T1000 (cell line): Measurements from ENCODE around the gene XPO6.

Source experiments
- DNase-seq: peaks from one replicate; lab custom pipeline; 2025; ENCODE audit warnings: mixed read lengths; lab: John Stamatoyannopoulos, UW

The XPO6 gene

DNA sequence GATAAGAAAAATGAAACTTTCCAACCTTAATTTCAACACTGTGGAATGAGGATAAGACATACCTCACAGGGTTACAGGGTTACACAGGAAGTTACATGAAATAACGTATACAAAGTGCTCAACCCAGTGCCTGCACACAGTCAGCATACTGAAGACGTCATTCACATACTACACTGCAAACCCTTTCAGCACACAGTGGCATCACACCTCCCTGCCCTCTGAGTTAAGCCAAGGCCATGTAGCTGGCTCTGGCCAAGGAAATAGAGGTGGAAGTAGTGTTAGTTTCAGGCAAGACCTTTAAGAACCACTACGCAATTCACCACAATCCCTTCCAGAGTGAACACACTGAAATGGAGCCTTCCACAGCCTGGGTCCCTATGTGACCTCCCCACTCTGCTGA, 101.7 kb downstream of the XPO6 start:
- no peak for DNase-seq

DNA sequence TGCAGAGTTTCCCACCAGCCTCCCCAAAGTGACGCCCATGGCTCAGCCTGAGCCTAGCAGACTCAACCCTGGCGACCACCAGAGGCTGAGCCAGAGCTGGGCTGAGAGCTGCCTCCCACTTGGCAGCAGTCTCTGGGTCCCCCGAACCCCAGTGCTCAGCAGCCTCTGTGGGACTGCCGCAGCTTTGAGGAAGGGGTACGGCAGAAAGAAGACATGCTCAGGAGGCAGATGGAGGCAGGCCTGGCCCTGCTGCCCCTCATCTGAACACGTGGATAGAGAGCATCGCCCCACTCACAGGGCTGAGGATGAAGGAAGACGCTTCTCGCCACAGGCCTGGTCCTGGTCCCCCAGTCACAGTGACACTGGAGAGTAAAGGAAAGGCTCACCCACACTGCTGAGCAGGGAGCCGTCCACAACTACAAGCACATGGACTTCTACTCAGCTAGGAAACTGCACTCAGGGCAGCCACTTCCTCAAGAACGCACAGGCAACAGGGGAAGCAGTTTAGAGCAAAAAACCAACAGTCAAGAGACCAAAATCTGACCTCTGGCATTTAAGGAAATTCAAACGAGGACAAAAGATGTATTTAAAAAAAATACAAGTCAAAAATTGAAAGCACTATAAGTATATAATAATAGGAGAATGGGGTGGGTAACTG, 103.0 kb downstream of the XPO6 start:
- no peak for DNase-seq

DNA sequence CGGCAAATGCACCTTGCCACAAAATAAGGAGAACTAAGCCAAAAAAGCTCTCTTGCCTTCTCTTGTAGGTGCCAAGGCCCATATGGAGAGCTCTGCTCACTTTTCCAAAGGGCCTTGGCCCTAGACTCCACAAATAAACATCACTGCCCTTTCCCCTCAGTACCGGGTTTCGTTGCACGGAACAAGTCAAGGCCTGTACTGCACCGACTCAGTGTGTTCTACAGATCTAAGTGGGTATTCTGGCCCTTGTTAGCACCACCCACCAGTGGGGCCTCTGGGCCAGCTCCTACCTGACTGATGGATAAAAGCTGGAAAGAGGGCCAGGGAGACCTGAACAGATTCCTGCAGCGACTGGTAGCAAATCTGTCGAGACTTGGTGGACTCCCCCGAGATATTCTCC, 104.5 kb downstream of the XPO6 start:
- DNase-seq, result no peak

DNA sequence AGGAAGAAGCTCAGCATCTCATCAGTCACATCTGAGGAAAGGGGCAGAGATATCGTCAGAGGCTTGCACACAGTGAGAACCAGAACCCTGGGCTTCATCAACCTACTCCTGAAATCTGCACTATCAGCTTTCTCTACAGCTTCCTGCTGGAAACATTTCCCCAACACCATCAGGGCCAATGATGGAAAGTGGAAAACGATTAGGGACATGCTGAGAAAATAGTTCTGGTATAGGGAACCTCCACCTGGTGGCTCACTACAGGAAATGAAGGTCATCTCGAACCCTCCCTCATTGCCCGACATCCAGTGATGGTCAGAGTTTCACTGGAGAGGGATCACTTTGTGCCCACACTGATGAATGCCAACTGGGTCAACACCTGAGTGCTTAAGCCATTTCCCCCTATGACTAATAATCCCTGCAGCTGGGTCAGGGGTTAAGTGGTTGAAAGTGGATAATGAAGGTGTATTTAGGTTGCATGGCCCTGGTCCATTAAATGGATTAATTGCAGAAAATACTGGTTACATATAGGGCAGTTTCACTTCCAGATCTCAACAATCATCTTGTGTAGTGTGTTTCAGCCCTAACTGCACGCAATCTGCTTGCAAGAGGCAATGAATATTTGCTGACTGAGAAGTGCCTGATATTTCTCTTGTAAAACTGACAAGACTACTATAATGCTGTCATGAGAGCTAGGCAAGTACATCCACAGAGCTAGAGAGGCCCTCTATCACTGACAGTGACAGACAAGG, 105.1 kb downstream of the XPO6 start:
- no peak for DNase-seq

DNA sequence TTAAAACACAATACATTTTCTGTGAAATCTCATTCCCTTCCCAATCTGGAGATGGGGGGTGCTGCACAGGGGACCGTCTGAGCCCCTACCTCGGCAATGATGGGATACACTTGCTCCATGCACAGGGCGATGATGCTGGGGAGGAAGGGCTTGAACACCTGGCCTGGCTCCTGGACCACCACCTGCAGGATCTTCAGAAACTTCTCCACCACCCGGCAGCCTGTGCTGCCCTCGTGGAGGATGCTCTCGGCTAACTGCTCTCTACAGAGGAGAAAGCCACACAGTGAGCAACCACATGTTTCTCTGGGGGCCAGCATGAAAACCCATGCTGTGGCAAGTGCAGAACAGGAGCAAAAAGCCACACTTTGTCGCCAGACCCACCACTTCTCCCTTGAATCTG, 105.8 kb downstream of the XPO6 start:
- DNase-seq, result no peak

DNA sequence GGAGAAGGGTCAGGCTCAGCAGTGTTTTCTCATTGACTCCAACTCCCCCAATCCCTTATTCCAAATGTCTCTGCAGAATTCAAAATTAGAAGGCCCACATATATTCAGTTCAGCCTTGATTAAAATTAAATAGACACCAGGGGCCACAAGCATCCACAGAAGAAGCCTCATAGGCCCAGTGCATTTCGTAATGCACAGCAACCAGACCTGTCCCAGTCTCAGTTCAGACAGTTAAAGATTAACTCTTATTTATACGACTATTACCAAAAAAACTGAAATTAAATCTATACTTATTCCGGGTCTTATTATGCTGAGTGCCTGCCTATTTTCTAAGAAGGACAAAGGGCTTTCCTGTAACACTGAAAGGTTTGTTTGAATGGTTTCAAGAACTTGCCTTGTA, 106.5 kb downstream of the XPO6 start:
- no peak for DNase-seq

DNA sequence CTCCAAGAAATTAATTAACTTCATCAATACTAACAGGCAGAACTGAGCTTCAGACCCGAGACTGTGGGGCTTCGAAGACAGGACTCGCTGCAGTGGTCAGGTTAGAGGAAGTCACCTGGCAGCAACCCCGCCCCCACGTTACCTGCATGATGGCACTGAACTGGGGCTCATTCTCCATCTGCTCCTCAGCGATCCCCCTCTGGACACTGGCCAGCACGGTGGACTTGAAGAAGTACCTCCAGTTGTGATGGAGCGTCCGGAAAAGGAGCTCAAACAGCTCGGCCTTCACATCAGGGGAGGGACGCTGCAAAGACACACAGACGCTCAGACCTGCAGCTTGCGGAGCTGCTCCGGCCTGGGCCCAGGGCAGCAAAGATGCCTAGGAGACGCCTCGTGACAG, 107.4 kb downstream of the XPO6 start:
- DNase-seq, result no peak

DNA sequence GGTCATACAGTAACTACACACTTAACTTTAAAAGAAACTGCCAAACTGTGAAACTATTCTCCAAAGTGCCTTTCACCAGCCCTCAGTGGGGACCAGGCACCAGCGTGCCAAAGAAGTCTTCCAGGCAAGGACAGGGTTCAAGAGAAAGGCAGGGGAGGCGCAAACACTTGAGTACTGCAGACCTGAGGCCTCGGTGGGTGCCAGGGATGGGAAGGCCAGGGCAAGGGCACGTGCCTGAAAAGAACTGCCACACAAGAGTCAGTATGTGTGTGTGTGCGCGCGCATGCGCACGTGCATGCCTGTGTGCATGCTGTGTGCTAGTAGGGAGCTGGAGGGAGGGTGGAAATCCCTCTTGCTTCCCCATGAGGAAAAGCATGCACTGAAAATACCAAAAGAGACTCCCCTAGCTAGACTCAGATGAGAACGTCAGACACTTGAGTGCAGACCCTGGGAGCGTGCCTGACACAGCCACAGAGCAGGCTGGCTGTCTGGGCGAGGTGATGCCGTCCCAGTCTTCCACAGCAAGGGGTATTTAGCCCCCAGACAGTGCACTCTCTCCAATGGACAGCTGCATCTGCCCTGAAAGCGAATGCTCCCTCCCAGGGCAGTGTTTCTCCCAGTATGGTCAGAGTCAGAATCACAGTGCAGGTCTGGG, 108.1 kb downstream of the XPO6 start:
- DNase-seq, result no peak

DNA sequence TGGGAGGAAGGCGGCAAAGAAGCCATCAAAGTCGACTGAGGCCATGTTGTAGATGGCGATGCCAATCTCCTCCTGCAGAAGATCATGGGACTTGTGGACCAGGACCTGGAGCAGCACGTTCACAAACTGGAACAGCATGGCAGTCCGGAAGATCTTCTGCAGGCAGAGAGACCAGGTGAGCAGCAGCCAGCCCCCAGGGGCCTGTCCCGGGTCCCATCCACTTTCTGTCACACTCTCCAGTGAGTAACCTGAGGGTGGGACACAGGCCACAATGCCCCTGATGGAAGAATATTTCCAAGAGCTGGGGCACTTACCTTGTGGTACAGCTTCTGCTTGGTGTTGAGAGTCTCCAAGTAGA, 110.3 kb downstream of the XPO6 start:
- no peak for DNase-seq

DNA sequence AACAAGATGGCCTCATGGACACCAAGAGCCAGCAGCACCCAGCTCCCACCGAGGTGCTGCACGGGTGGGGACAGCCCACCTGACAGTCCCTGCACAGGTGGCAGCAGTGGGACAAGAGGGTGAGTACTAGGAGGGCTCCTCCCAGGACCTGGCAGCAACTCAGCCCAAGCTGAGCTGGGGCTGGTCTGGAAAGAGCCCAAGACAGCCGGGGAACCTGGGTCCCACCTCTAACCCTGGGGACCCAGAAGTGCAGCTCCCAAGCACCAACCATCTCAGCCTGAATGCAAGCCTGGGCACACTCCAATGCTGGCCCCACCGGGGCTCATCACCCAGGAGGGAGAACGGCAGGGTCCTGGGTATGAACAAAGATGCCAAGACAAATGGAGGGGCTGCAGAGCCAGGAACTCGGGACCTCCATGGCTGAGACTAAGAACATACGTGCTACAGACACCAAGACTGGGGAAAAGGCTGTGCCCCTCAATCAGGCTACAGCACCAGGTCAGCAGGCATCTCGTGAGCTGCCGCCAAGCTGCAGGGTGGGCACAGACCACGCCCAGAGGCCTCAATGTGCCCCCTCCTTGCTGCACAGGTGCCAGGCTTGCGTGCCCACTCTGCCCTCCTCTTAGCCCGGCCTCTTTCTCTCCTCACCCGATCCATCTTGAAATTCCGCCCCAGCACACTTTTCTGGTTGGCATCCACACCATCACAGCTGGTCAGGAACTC, 110.8 kb downstream of the XPO6 start:
- no peak for DNase-seq

DNA sequence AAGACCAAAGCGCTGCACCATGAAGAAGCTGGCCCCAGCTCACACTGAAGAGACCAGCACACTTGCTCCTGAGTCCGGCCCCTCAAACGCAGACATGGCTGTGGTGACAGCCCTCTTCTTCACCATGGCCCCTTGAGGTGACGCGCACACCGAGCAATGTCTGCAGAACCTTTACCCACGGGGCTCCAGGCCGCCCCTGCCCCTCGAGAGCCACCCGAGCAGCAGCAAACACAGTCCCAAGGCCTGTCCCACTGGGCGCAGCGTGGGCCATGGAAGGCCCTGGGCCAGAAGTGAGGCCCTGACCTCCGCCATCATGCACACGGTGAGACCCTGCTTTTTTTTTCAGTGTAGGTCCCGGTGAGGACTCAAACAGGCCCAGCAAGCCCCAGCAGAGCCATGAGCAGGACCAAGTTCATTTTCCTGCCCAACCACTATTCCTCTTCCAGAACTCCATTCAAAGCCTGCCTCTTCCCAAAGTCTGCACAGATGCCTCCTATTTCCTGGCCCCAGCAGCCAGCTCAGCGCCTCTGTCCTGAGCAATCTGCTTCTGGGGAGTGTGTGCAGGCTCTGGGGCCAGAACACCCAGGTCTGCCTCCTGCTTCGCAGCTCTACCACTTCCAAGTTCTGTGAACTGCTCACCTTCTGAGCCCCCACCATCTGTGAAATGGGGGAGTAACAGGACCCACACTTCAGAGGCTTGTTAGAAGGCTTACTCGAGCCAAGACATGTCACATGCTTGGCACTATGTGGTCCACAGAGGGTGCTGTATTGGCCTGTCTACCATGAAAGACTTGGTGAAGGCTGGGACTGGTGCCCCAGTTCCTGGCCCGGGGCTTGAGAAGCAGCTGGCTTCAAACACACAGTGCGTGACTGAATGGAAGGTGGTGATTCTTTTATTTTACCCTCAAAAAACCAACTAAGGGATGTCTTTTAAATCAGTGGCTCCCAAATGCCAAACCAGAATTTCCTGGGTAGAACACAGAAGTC, 112.5 kb downstream of the XPO6 start:
- DNase-seq, result no peak

DNA sequence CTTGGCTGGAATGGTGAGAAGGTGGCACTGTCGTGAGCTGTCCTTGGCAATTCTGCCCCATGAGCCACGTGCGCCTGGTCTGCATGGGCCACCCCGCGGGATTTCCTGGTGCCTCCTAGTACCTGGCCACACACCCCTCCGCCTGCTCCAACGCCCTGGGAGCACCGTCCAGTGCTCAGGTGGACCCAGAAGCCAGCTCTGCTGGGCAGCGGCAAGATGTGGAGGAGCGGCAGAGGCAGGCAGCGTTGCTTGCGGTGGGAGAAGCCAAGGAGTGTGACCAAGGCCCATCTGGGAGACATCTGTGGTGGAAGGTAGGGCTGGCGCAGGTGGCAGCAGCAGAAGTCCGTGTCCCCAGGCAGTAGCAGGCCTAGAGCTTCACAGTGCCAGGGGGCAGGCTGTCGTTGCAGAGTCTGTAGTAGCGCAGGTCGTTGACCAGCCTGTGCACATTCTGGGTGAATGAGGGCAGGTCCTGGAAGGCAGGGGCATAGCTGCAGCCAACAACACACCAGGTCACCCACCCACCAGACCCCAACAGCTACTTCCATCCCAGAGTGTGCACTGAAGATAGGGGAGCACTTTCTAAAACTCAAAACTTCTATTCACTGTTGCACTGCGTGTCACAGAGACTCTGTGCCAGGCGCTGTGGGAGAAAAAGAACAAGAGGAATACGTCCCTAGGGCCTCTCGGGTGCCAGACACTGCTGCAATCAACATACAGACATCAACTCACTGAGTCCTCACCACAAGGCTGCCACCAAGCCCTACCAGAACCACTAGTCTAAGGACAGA, 113.4 kb downstream of the XPO6 start:
- DNase-seq, result no peak

DNA sequence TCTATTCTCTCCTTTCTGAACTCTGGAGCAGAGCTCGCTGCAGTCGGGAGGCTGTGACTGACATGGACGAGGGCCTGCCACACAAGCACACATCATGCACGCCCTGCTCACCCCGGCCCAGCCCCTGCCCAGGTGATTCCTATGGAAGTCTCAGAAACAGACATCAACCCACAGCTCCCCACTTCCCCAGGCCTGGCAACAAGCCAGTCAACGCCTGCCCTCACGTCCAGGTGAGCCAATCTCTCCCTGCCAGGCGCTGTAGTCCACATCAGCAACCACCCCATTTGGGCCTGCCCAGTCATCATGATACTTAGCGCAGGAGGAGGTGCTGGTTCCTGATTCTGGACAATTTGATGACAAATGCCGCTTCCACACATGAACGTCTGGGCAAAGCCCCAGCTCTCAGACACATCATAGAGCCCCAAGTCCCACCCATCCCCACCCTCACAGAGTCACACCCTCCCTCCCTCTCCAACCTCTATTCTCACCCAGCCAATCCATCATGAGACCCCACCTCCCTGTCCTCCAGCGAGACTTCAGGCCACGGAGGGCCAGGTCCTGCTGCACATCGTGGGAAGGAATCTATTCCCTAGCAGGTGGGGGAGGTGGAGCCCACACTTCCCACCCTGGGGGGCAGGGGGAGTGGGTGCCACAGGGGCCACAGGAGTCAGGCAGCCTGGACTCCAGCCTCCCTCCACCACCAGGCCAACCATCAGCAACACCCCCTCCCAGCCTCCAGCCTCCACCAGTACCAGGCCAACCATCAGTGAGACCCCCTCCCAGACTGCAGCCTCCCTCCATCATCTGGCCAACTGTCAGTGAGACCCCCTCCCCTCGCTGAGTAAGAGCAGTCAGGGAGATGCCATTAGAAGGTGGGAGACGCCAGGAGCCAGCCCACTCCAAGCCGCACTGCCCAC, 114.5 kb downstream of the XPO6 start:
- no peak for DNase-seq

DNA sequence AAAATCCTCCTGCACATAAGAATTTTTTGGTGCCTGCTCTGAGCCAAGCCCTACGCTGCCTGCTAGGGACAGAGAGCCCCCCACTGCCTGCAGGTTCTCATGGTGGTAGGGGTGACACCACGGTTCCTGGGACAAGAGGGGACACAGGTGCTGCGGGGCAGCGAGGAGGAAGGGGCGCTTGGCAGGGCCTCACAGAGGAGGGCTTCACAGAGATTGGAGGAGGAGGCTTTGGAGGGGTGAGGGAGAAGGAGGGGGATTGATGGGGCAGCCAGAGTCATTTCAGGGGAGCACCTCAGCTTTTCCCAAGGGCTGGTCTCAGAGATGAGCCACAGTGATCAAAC, 118.4 kb downstream of the XPO6 start:
- no peak for DNase-seq

DNA sequence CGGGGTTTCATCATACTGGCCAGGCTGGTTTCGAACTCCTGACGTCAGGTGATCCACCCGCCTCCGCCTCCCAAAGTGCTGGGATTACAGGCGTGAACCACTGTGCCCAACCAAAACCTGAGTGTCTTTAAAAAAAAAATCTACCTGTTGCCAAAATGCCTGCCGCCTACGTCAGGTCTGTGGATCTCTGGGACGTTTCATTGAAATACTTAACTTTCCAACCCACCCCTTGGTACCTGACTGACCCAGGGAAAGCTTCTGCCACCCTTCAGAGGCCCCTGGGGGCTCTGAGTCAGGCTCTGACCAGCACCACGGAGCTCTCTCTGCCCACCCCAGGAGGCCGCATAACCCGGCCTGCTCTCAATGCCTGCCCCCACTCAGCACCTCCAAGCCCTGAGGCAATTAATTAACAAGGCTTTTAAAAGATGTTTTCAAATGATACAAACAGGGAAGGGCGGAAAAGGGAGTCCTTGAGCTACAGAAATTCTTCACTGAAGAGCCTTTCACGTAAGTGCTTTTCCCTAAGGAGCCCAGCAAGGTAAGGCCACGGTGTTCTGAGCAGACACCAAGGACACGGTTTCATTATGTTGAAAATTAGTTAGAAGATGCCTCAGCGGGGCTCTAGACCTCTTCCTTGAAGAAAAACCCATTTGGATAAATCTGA, 118.9 kb downstream of the XPO6 start:
- peak; percentile 50 for DNase-seq

DNA sequence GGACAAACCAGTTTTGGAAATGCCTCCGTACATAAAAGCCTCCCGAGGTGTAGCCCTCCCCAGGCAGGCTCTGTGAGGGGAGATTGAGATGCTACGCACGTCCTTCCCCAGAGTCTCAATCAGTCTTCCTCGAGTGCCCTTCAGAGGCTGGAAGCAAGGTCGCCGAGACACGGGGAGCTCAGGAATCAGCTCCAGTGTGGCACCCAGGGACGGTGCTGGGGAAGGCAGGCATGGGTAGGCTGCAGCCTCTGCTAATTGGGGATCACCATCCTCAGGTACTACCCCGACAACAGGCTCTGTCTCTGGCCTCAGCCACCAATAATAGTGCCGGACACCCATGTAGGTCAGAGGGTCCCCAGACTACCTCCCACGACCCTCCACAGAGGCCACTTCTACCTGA, 120.1 kb downstream of the XPO6 start:
- no peak for DNase-seq

DNA sequence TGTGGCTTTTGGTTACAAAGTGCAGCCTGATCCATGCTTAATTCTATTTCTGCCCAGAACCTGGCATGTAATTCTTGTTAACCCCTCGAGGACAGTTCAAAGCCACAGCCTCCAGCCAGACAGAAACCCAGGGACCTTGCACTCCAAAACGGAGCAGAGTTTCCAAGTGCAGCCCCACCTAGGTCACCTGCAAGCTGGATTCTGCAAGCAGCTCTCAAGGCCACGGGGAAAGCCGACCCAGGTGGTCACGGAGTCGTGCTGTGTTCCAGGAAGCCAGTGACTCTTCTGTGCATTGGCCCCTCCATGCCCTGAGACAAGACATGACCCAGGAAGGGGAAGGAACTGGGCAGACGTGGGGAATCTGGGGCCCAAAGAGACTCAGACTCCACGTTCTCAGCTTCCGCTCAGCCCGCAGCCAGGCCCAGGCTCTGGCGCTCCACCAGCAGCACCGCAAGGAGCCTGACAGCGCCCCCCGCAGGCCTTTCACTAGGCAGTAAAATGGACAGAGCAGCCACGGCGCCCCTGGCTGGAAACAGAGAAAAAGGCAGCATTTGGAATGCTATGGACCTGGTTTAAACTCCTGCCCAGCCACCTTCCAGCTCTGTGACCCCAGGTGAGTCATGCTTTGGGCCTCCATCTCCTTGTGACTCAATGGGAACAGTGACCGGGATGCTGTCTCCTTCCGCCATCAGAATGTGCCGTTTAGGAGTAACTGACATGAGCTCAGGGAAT, 121.0 kb downstream of the XPO6 start:
- no peak for DNase-seq

DNA sequence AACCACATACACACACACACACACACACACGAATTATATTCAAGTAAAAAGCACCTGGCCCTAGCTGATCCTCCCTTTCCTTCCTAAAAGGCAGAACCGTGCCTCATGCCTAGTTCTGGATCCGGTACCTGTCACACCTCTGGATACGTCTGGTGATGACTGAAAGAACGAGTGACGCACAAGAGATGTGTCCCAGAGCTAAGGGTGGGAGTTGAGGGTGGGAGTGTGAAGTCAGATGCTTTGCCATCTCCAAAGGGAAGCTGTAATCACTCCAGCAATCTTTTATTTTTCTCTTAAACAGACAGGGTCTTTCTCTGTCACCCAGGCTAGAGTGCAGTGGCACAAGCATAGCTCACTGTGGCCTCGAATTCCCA, 121.8 kb downstream of the XPO6 start:
- no peak for DNase-seq
